ENCODE data around the gene CTIF.

Gene CTIF

DNA sequence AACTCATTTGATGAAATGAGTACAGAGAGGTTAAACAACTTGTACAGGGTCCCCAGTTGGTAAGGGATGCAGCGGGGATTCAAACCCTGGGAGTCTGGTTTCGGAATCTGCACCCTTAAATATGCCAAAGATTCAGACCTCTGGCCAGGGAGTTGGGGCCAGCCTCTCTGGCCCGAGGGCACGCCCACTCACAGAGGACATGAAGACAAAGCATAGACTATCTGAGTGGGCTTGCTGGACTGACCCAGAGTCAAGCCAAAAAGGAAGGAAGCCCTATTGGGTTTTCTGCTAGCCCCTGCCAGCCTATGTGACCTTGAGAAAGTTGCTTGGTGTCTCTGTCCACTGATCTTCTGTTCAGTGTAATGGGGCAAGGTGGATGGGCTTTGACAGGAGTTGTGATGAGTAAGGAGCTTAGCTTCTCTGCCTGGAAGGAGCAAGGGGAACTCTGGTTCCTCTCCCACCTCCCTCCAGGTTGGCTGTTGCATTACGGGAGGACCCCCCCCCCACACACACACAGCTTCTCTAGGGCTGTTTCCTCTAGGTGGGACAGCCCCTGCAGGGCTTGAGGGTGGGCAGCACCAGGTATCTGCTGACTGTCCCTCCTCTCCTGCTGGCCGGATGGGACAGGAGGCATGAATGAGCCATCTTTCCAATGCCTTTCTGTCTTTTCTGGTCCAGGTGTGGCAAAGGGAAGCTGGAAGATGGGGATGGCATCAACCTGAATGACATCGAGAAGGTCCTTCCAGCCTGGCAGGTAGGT is 131.3 kb downstream of the CTIF start:
- DNase-seq, result no peak

DNA sequence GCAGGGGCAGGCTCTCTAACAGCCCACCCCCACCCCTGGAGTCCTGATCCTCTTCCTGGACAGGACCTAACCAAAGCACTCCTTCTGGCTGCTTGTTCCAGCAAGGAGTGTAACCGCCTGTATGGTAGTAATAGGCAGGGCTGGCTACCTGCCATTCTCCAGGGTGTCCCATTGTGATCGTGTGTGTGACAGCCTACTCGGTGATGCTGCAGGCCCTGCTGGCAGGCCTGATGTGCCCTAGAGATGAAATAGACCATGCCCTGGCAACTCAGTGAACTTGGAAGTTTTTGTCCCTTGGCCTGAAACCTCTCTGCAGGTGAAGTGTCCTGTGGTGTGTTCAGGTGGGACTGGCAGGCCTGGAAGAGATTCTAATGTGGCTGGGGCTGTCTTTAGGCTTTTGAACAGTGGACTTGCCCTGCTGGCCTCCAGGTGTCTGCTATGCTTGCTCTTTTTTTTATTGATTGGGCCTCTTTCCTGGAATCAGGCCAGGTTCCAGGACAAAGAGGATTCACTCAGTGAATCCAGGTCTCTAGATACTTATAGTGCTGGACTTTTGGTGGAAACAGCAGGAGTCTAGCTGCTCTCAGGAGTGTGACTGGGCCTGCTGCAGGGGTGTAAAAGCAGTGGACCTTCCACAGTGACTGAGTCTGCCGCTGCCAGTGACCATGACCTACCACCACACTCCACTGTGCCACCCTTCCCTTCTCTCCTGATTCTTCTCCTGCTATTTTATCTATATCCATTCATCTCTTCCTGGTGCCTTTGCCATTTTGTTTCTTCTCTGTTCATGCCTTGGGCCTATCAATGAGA is 132.1 kb downstream of the CTIF start:
- no peak for DNase-seq

DNA sequence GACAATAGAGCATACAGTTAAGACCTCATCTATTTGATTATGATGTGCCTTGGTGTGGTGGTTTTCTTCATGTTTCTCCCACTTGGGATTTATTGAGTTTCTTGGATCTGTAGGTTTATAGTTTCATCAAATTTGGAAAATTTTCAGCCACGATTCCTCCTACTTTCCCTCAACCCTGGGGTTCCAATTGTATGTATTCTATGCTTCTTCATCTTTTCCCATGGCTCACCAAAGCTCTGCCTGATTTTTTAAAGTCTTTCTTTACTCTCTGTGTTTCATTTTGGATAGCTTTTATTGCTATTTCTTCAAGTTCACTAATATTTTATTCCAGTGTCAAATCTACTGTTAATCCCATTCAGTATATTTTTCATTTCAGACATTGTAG is 132.7 kb downstream of the CTIF start:
- no peak for DNase-seq

DNA sequence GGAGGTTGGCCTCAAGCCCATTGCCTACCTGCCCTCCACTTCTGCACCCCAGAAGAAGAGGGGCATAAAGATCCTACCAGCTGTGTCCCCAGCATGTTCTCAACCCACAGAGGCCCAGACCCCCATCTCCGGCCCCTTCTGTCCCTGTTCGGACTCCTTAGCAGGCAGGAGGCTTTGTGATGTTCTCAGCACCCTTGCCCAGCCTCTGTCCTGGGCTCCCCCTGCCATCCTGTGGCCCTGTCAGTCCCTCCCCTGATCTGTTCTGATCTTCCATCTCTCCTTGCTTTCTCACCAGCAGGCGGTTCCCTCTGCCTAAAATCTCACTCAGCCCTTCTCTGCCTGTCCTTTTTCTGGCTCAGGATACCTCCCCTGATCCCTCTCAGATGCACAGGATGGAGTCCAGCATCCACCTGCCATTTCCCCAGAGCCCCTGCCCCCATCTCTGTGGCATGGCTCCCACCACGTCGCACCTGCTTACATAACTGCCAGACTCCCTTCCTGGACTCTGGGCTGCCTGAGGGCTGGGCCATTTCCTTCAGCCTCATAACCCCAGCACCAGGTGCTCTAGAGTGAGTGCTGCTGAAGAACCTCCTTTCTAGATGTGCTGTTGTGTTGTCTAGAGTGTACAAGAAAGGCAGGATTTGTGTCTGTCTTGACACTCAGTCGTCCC is 134.0 kb downstream of the CTIF start:
- no peak for DNase-seq

DNA sequence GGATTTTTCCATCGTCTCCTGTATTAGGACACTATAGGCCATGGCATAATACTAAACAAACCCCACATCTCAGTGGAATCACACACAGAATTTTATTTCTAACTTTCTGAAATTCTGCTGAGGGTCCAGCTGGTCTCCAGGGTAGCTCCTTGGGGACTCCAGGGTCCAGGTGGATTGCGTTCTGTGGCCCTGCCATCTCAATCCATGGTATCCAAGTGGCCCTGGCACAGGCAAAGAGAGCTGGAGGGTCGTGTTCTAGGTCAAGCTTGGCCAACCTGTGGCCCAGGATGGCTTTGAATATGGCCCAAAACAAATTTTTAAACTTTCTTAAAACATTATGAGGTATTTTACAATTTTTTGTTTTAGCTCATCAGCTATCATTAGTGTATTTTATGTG is 134.6 kb downstream of the CTIF start:
- DNase-seq, result no peak

DNA sequence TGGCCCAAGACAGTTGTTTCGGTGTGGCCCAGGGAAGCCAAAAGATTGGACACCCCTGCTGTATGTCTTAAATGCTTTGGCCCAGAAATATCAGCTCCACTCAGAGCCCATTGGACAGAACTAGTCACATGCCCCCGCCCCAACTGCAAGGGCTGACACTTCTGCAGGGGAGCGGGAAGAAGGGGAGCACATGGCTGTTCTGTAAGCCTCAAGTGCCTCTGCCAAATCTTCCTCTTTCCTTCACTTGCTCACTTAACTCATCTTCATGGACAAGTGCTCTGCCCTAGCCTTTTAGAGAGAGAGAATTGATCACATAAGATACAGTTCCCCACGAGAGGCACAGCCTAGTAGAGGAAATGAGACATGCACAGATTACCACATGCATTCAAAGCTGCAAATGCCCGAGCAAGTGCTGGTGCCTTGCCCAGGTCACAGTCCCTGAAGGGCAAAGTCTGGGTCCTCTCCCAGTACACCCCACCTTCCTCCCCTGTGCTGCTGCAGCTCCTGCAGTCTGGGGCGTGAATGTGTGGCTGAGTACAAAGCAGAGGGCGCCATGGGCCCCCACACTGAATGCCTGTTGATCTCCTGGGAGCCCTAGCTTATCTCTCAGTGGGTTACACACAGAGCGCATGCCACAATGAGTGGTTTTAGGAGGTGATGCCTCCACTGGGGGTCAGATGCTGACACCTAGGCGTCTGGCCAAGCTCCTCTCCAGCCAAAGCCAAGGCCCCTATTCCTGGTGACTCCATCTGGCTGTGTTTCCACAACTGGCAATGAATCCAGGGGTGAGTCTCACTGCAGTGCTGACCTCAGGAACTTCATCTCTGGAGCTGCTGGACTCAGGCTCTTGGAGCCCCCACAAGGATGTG is 135.3 kb downstream of the CTIF start:
- DNase-seq, result no peak

DNA sequence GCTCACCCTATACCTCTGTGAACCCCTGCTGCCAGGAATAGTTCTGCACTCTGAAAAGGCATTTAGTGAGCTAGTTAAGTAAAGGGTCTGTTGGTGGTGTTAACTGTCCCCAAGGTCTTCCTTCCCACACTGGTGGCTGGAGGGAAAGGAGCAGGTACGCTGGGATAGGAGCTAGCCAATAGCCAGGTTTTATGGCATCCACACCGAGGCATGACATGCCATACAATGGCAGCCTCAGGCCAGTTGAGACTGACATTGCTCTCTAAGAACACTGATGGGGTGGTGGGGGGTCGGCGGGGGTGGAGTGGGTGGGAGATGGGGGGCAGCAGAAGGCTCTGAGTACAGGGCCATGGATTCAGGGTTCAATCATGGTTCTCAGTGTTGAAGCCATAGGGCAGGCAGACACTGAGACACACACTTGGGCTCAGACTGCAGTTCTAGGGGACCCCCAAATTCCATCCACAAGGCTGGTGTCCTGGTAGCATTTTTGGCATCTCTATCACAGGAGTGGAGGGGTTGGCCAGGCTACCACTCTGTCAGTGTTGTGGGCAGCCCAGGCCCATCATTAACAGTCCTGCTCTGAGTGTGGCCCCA is 136.0 kb downstream of the CTIF start:
- no peak for DNase-seq

DNA sequence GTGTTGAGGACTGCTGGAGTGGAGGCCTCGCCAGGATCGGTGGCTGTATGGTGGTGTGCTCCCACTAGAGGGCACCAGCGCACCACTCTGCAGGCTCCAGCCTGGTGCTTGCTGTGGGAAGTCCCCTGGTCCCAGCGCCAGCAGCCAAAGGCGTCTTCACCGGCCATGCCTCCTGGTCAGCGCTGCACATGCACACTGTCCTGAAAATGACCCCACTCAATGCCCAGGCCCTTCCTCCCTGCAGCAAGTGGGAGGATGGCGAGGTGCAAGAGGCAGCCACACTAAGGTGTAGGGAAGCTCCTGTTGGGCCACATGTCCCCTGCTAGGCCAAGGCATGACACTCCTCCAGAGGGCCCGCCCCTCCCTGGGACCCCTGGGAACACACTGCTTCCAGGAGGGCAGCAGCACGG is 136.5 kb downstream of the CTIF start:
- peak; percentile 70 for DNase-seq

- DNase-seq, result no peak
These were observed 137.1 kb downstream of the CTIF start for GRCh38 chr18:48675912-48676311.

- no peak for DNase-seq
These were observed 137.5 kb downstream of the CTIF start for GRCh38 chr18:48676346-48676745.

DNA sequence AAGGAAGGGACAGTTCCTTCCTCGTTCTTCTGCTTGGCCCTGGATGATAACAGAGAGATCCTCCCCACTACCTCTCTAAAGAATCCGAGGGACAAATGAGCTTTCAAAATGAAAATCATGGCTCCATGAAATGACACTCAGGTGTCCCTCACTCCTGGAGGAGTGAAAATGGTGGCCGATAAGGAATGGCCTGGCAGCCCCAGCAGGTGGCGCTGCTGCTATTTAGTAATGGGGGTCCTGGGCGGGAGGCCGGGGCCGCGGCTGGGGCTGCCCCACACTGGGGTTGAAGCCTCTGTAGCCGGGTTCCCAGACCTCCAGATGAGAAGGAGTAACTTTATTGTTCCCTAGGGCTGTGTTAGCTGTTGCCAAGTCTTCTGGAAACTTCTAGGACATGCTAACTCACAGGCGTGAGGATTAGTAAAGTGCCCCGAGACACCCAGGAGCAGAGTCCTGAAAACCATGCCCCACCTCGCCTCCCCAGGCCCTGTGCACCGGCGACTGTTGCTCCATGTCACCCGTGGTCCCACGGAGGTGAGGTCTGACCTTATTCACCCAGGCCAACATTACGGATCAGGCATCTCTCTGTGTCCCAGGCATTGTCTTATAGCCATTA is 138.0 kb downstream of the CTIF start:
- no peak for DNase-seq

GRCh38 chr18:48678237-48679115 is 139.6 kb downstream of the CTIF start:
- DNase-seq, result no peak

DNA sequence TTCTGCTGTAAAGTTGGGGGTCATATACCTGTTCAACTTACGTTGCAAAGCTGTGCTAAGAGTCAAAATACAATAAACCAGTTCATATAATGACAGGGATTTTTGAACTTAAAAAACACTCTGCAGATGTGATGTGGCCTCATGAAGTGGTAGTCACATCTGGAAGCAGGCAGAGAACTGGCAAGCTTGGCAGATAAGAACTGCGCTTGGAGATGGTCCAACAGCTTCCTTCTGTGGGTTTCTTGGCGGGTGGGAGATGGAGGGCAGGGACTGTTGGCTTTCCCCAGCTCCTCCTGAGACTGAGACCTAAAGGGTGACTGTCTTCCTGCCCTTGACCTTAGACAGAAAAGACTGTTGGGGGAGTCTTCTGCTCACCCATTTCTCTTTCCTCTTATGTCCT is 140.4 kb downstream of the CTIF start:
- no peak for DNase-seq

GRCh38 chr18:48680339-48681250 is 141.8 kb downstream of the CTIF start:
- DNase-seq, result no peak

GRCh38 chr18:48682768-48683167 is 143.9 kb downstream of the CTIF start:
- DNase-seq, result no peak

DNA sequence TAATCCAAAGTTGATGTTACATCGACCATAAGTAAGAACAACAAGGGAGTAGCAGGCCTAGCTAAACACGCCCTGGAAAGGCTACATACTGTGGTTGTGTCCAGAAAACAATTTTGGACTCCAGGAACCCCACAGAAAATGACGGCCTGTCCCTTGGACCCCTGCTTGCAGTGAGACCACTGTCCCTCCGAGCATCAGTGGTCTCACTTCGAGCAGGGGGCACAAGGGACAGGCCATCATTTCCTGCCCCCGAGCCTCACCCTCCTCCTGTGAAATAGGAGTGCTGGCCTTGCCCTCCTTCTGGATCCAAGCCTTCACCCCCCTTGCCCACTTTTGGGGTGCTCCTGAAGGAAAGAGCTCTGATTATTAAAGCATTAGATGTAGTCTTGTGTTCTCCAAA is 144.4 kb downstream of the CTIF start:
- DNase-seq, result no peak

DNA sequence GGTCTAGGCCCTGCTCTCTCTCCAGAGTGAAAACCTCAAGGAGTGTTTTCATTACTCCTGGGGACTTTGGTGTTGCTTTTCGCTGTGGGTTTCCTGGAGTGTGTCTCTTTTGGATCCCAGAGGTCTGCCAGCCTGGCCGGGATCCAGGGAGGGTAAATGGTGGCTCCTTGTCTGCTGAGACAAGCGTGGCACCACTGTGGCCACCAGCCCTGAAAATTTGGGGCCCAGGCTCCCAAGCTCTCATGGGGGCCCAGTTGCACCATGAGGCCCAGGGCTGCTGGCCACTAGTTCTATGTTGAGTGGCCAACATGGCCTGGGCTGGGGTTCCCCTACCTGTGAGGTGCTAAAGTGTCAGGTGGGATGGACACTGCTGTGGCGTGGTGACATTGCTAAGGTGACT is 144.8 kb downstream of the CTIF start:
- DNase-seq, result no peak

- DNase-seq, result no peak
These were observed 148.7 kb downstream of the CTIF start for GRCh38 chr18:48687346-48688042.

DNA sequence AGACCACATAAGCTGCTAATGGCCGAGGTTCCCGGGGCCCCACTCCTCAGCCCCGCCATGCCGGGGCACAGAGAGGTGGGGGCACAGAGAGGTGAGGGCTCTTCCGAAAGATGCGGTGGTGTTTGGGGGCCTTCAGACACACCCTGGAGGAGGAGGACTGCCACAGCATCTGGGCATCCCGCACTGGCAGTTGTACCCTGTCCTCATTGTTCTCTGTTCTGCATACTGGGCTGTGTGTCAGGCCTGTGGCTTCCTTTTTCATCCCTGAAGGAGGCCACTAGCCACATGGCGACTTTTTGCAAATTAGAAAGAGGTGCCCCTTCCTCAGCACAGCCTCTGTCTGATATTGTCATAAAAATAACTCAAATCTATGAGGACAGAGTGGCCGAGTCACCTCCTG is 150.1 kb downstream of the CTIF start:
- no peak for DNase-seq
